Gastrocnemius medialis (tissue), 4 donors: ENCODE results near the gene ZBTB22.
"Not testable (repeated sequence)": the region's sequence is repeated elsewhere in the genome, so short reads cannot be mapped to it uniquely, and the experiment has no call there.

Experiments used
- CTCF ChIP-seq, 5 experiments: fragments of 450-650 bp in 3 of 5; fragments of 200-600 bp in 2 of 5; sonication (generic) in 2 of 5; IDR thresholded peaks in 4 of 5; conservative IDR thresholded peaks in 1 of 5; 1 replicate in 4 of 5; 2 replicates in 1 of 5; pipeline ENCODE4 v1.5.1; 2016 to 2019; ENCODE audit warnings: antibody characterized with exemption in 5 of 5, mild to moderate bottlenecking in 3 of 5, moderate library complexity in 3 of 5
- POLR2A ChIP-seq, 2 donors: fragments of 450-650 bp; IDR thresholded peaks; one replicate each; pipeline ENCODE4 v1.6.1; 2017; ENCODE audit warnings: antibody characterized with exemption in 2 of 2, mild to moderate bottlenecking in 2 of 2, moderate library complexity in 2 of 2

DNA sequence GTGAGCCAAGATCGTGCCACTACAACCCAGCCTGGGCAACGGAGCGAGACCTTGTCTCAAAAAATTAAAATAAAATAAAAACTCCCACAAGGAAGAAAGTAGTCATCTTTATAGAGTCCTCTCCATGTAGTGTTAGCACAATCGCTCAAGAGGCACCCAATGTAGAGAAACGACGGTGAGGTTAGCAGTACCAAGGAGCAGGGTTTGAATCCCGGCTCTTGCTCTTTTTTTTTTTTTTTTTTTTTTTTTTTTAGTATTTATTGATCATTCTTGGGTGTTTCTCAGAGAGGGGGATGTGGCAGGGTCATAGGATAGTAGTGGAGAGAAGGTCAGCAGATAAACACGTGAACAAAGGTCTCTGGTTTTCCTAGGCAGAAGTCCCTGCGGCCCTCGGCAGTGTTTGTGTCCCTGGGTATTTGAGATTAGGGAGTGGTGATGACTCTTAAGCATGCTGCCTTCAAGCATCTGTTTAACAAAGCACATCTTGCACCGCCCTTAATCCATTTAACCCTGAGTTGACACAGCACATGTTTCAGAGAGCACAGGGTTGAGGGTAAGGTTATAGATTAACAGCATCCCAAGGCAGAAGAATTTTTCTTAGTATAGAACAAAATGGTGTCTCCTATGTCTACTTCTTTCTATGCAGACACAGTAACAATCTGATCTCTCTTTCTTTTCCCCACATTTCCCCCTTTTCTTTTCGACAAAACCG is 39.8 kb upstream of the ZBTB22 start:
- TF ChIP-seq POLR2A (IDR thresholded peaks at IDR 0.05); CTCF (IDR thresholded peaks at IDR 0.05 in 4 of 5, conservative IDR thresholded peaks at IDR 0.05 in 1 of 5): not testable (repeated sequence)
